CD14-positive monocyte (primary cell): ENCODE data around the gene NQO2. TPM values are rescaled to one million over a fixed set of nuclear protein-coding genes. Genes with fewer than 3 reads are reported as not detected.
A peak's percentile ranks its signal among the peaks of the same experiment; 100 is the strongest.
"Not testable (repeated sequence)": the region's sequence is repeated elsewhere in the genome, so short reads cannot be mapped to it uniquely, and the experiment has no call there.

ENCODE experiments used
- DNase-seq, 3 donors: peaks; one replicate each; pipeline ENCODE4 v3.0.0-alpha.2; 2011 to 2022
- H2AFZ ChIP-seq: 2 replicates; pipeline ENCODE4 v1.6.0; 2012; ENCODE audit warnings: mild to moderate bottlenecking, low read depth, low read length, inconsistent platforms; ENCODE audit not compliant: insufficient read depth, poor library complexity, severe bottlenecking
- H3K27ac ChIP-seq, 2 donors: 1 replicate in 1 of 2; 2 replicates in 1 of 2; pipeline ENCODE4 v1.5.1; 2012 to 2013; ENCODE audit warnings: low read length in 2 of 2, control low read depth in 1 of 2, inconsistent platforms in 1 of 2, low read depth in 1 of 2, mild to moderate bottlenecking in 1 of 2
- H3K27me3 ChIP-seq, 2 donors: one replicate each; pipeline versions ENCODE4 v1.6.0 to v1.6.1; 2011 to 2013; ENCODE audit warnings: low read length in 2 of 2; ENCODE audit not compliant: control insufficient read depth in 2 of 2, insufficient read depth in 2 of 2
- H3K36me3 ChIP-seq, 2 donors: replicated peaks in 1 of 2; 1 replicate in 1 of 2; 2 replicates in 1 of 2; pipeline versions ENCODE4 v1.5.1 to v1.6.1; 2012 to 2013; ENCODE audit warnings: low read length in 2 of 2, control low read depth in 1 of 2, inconsistent platforms in 1 of 2, mild to moderate bottlenecking in 1 of 2; ENCODE audit not compliant: insufficient read depth in 2 of 2, control insufficient read depth in 1 of 2
- H3K4me1 ChIP-seq, 2 donors: 1 replicate in 1 of 2; 2 replicates in 1 of 2; pipeline versions ENCODE4 v1.5.1 to v1.6.1; 2012 to 2013; ENCODE audit warnings: low read length in 2 of 2, control low read depth in 1 of 2, inconsistent platforms in 1 of 2, mild to moderate bottlenecking in 1 of 2, moderate library complexity in 1 of 2; ENCODE audit not compliant: insufficient read depth in 2 of 2, control insufficient read depth in 1 of 2
- H3K4me2 ChIP-seq: replicated peaks from 2 replicates; pipeline ENCODE3; 2012; ENCODE audit warnings: low read length, moderate library complexity, mild to moderate bottlenecking; ENCODE audit not compliant: poor library complexity, severe bottlenecking; ENCODE audit errors: extremely low read depth
- H3K4me3 ChIP-seq, 3 experiments: fragments of 200-600 bp in 1 of 3; sonication (generic) in 1 of 3; replicated peaks in 1 of 3; 1 replicate in 2 of 3; 2 replicates in 1 of 3; pipeline ENCODE4 v1.5.1; 2011 to 2013; ENCODE audit warnings: low read length in 3 of 3, mild to moderate bottlenecking in 3 of 3, control low read depth in 2 of 3, low read depth in 2 of 3, inconsistent platforms in 1 of 3, moderate library complexity in 1 of 3
- H3K79me2 ChIP-seq: 2 replicates; pipeline ENCODE4 v1.6.0; 2012; ENCODE audit warnings: mild to moderate bottlenecking, control low read depth, inconsistent platforms, low read length, moderate library complexity; ENCODE audit not compliant: insufficient read depth
- H3K9ac ChIP-seq: 2 replicates; pipeline ENCODE4 v1.6.0; 2017; ENCODE audit warnings: low read length, mild to moderate bottlenecking; ENCODE audit not compliant: insufficient read depth, poor library complexity, severe bottlenecking
- H3K9me3 ChIP-seq, 2 donors: replicated peaks in 1 of 2; 1 replicate in 1 of 2; 2 replicates in 1 of 2; pipeline versions ENCODE4 v1.5.1 to v1.6.1; 2012 to 2013; ENCODE audit warnings: low read length in 2 of 2, control low read depth in 1 of 2; ENCODE audit not compliant: control insufficient read depth in 1 of 2, insufficient read depth in 1 of 2
- H4K20me1 ChIP-seq: 2 replicates; pipeline ENCODE4 v1.6.0; 2012; ENCODE audit warnings: mild to moderate bottlenecking, low read length, control low read depth, moderate library complexity; ENCODE audit not compliant: insufficient read depth
- H3K27ac Mint-ChIP-seq, 7 donors: one replicate each; pipeline ENCODE4 v1.8.0; 2020; ENCODE audit warnings: mild to moderate bottlenecking in 7 of 7, mixed read lengths in 7 of 7, moderate library complexity in 6 of 7, inconsistent platforms in 2 of 7
- H3K27me3 Mint-ChIP-seq, 3 donors: one replicate each; pipeline ENCODE4 v1.8.0; 2021 to 2022; ENCODE audit warnings: low read depth in 3 of 3, mild to moderate bottlenecking in 3 of 3, mixed read lengths in 3 of 3, moderate library complexity in 3 of 3, inconsistent platforms in 1 of 3
- H3K36me3 Mint-ChIP-seq, 2 donors: one replicate each; pipeline ENCODE4 v1.8.0; 2020; ENCODE audit warnings: mixed read lengths in 2 of 2, inconsistent platforms in 1 of 2, mild to moderate bottlenecking in 1 of 2
- H3K4me1 Mint-ChIP-seq: one replicate; pipeline ENCODE4 v1.8.0; 2020; ENCODE audit warnings: mild to moderate bottlenecking, mixed read lengths
- H3K4me3 Mint-ChIP-seq, 2 donors: one replicate each; pipeline ENCODE4 v1.8.0; 2020; ENCODE audit warnings: mild to moderate bottlenecking in 2 of 2, mixed read lengths in 2 of 2, moderate library complexity in 1 of 2
- H3K9me3 Mint-ChIP-seq, 7 donors: one replicate each; pipeline ENCODE4 v1.8.0; 2020 to 2022; ENCODE audit warnings: mixed read lengths in 7 of 7, mild to moderate bottlenecking in 6 of 7, moderate library complexity in 6 of 7, inconsistent platforms in 2 of 7
- CTCF ChIP-seq: fragments of 200-600 bp; IDR thresholded peaks from one replicate; pipeline ENCODE4 v1.8.0; 2022; ENCODE audit warnings: antibody characterized with exemption, mild to moderate bottlenecking
- WGBS: methylation state at CpG from one replicate; pipeline ENCODE4 v1.1.5; 2013; ENCODE audit warnings: missing lambda C conversion rate; ENCODE audit not compliant: insufficient coverage; 5-methylcytosine and 5-hydroxymethylcytosine counted together
- intact Hi-C, 2 donors: fragments of 100-400 bp; cut with micrococcal nuclease; formaldehyde crosslinking; loops; one replicate each; pipeline versions ENCODE4 v1.15.0 to v1.15.1; 2023
- polyA plus RNA-seq, 3 donors: library from polyadenylated mRNA; depleted of rRNA in 1 of 3; unstranded in 2 of 3; stranded (reverse) in 1 of 3; fragments of 300-500 nt in 2 of 3; fragments of >200 nt in 1 of 3; fragmentation: Illumina TruSeq in 2 of 3; gene quantifications; 1 replicate in 2 of 3; 2 replicates in 1 of 3; pipeline ENCODE4 v1.2.3, GENCODE V29; 2012 to 2021

The NQO2 gene
- polyA plus RNA-seq, 3 donors, result 30.0 to 281 (median 146) TPM

- intact Hi-C loops, result no loop called here
- peaks cover 63 to 66% of the 10 kb centered on the region in 2 donors for H3K4me1 ChIP-seq
- peak overlapping the region; percentile 37 to 82 for H3K4me3 Mint-ChIP-seq
- peak overlapping the region; percentile 60 for H3K9ac ChIP-seq
- no peaks in the 10 kb centered on the region for H3K9me3 ChIP-seq
- H3K27ac Mint-ChIP-seq, result peak overlapping the region; percentile 96 to 100 (median 99)
- peak overlapping the region; percentile 70 for H2AFZ ChIP-seq
- 78% methylated on average over 13 of the region's 20 CpGs for WGBS
- DNase-seq, result peak; percentile 86 to 89 (median 88)
- peak overlapping the region; percentile 48 for H3K4me2 ChIP-seq
- H3K4me3 ChIP-seq, result peak overlapping the region in 1 of 3 experiments; percentile 31
- peaks cover 0 to 2% of the 10 kb centered on the region in 2 donors for H3K36me3 Mint-ChIP-seq
- H3K36me3 ChIP-seq, result no peaks in the 10 kb centered on the region
- peaks cover 4% of the 10 kb centered on the region for H4K20me1 ChIP-seq
- no peak for TF ChIP-seq CTCF
- H3K27ac ChIP-seq, result peak overlapping the region; percentile 99
- H3K4me1 Mint-ChIP-seq, result peaks cover 55% of the 10 kb centered on the region
- H3K79me2 ChIP-seq, result peaks cover 12% of the 10 kb centered on the region
- H3K9me3 Mint-ChIP-seq, result peaks cover 0 to 2% (median 0%) of the 10 kb centered on the region in 7 donors
- peaks cover 0 to 5% (median 1%) of the 10 kb centered on the region in 3 donors for H3K27me3 Mint-ChIP-seq
- no peaks in the 10 kb centered on the region for H3K27me3 ChIP-seq
These were observed 27.3 kb downstream of the NQO2 start for GRCh38 chr6:3026791-3027626.

- Histone ChIP-seq H3K27ac (peak overlapping the region; percentile 34 to 99), H3K4me1 (peaks cover 52 to 55% of the 10 kb centered on the region in 2 donors)
- H3K27me3 ChIP-seq, H3K4me3 ChIP-seq, H3K4me2 ChIP-seq, H3K4me3 Mint-ChIP-seq, H3K27me3 Mint-ChIP-seq, H3K36me3 ChIP-seq, H3K9me3 Mint-ChIP-seq, H4K20me1 ChIP-seq, H3K9ac ChIP-seq, H3K9me3 ChIP-seq, H2AFZ ChIP-seq, intact Hi-C loops, H3K36me3 Mint-ChIP-seq, H3K79me2 ChIP-seq, DNase-seq: not testable (repeated sequence)
- Mint-ChIP-seq H3K4me1 (peaks cover 51% of the 10 kb centered on the region), H3K27ac (peak overlapping the region; percentile 41 to 87 (median 79))
- WGBS, result no CpG with 5 or more reads among the region's 5 CpGs
These were observed 28.5 kb downstream of the NQO2 start for GRCh38 chr6:3028156-3028555.
